HG03060 (cell line): ENCODE data around the gene TNPO3.
A peak's percentile ranks its signal among the peaks of the same experiment; 100 is the strongest.
"Not testable (repeated sequence)": the region's sequence is repeated elsewhere in the genome, so short reads cannot be mapped to it uniquely, and the experiment has no call there.

Experiments
- ATAC-seq: cut with Tn5 transposase; IDR thresholded peaks from one replicate; pipeline ENCODE4 v1.9.1; 2021; ENCODE audit warnings: low read depth, moderate number of reproducible peaks; ENCODE audit not compliant: unreplicated experiment

Gene TNPO3

GRCh38 chr7:129017933-129018538 is 36.9 kb downstream of the TNPO3 start:
- ATAC-seq, result no peak

DNA sequence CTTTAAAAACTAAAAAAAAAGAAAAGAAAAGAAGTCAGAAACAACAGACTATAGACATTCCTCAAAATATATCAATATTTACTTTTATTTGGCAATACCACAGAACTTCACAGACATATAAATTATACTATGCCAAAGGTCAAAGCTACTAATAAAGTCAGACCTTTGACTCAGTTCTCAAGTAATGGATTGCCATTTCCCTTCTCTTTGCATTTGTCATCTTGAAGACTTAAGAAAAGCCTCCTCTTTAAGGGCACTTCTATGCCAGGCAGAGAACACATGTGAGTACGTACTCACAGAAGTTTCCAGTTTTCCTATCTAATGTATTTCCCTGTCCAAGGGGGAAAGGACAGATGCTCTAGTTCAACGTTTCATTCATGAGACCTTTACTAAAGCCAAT is 37.6 kb downstream of the TNPO3 start:
- ATAC-seq, result no peak

DNA sequence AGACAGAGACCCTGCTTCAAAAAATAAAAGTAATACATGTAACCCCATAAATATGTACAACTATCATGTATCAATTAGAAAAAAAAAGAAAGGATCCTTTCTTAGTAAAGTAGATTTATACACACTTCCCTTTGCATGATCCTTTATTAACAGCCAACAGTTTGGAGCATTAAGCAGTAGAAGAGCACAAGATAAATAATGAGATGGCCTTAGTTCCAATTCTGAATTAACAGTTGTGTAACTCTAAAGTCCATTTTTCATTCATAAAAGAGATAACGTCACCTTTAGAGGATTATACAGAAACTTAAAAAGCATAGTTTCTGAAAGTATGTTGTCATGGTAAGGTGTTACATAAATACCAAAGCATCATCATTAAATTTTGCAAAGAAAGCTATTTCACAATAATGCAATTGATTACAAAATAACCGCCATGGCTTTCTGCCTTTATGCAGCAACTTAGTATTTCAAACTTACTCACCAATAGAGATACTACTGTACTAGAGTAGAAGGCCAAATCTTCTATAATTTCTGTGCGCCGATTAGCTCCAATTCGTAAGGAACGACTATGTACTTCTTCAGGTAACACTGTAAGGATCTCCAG is 40.3 kb downstream of the TNPO3 start:
- ATAC-seq, result no peak

DNA sequence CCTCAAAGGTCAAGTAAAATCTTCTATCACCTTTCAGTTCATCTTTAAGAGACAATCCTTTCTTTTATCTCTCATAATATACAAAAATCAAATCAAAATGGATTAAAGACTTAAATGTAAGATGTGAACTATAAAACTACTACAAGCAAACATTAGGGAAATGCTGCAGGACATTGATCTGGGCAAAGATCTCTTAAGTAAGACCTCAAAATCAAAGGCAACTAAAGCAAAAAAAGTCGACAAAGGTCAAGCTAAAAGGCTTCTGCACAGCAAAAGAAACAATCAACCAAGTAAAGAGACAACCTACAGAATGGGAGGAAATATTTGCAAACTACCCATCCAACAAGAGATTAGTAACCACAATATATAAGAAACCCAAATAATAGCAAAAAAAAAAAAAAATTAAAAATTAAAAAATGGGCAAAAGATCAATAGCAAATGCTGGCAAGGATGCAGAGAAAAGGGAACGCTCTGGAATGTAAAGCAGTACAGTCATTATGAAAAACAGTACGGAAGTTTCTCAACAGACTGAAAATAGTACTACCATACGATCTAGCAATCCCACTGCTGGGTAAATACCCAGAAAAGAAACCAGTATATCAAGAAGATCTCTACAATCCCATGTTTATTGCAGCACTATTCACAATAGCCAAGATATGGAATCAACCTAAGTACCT is 41.7 kb downstream of the TNPO3 start:
- ATAC-seq, result no peak

GRCh38 chr7:129012641-129013040 is 42.3 kb downstream of the TNPO3 start:
- ATAC-seq, result no peak

GRCh38 chr7:129010075-129010474 is 44.8 kb downstream of the TNPO3 start:
- no peak for ATAC-seq

- peak; percentile 57 for ATAC-seq
These were observed 45.5 kb downstream of the TNPO3 start for GRCh38 chr7:129009437-129009836.

DNA sequence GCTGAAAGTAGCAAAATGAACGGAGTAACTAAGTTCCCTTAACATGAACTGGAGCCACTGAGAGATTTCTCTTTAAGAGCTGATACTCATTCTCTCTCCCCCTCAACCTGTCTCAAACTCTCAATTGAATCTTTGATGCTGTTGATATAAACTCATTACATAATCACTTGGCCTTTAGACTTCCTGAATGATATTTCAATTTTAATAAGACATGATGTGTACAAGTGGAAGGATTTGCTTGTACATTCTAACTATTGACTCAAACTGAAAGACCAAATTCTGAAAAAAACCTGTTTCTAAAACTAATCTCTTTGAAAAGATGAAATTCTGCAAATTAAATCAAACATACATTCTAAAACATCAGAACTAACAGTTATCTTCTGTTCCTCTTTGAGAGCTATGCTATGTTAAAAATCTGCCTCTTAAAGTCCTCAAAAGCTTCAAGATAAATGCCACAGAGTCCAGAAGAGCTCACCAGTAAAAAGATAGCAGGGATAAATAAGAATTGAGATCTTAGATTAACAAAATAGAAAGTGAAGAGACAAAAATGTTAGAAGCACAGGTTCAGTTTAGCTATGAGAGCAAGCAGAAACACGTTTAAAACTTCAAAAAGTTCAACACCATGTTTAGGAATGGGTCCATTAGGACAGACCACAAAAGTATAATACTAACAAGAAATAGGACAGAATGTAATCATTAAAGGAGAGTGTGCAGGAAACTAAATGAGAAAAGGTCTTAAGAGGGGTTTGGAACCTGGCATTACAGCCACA is 46.1 kb downstream of the TNPO3 start:
- no peak for ATAC-seq

GRCh38 chr7:129007572-129007971 is 47.3 kb downstream of the TNPO3 start:
- no peak for ATAC-seq

DNA sequence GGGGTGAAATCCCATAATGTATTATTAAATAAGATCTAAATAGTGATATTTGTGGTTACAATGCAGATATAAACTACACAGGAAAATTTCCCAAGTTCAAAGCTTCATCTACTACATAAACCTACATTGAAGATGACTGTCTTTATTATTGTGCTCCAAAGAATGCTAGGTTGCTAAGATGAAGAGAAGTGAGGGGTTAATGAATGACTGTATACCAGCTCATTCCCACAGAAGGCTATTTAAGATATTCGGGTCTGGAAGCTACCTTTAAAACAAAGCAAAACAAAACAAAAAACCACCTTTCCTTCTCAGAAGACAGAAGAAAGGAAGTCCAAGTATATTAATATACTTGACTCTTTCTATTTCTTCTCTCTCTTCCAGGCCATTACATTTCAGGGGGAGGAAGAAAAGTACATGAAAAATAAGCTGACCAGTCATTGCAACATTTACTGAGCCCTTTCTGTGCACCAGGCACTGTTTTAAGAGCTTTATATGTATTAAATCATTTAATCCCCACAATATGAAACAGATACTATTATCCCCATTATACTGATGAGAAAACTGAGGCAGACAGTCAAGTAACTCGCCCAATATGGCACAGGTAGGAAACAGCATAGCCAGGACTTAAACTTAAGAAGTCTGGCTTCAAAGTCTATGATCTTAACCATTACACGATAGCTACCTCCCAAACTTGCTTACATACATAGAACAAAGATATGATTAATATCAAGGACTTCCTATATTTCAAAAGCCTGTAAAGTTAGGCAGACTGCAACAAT is 48.1 kb downstream of the TNPO3 start:
- no peak for ATAC-seq

GRCh38 chr7:129005186-129005585 is 49.7 kb downstream of the TNPO3 start:
- no peak for ATAC-seq

DNA sequence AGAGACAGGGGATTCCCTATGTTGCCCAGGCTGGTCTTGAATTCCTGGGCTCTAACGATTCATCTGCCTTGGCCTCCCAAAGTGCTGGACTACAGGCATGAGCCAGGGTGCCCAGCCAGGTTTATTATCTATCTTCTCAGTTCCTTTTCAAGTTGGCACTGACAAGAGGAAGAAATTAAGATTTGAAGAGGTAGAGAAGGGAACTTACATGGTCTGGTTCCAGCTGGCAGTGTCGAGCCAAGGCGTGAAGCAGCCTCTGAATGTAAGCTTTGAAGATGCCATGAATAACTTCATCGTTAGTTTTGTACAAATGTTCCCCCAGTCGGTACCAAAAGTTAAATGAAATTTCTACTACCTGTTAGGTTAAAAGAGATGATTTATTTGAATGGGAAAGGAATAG is 57.7 kb downstream of the TNPO3 start:
- ATAC-seq, result no peak

DNA sequence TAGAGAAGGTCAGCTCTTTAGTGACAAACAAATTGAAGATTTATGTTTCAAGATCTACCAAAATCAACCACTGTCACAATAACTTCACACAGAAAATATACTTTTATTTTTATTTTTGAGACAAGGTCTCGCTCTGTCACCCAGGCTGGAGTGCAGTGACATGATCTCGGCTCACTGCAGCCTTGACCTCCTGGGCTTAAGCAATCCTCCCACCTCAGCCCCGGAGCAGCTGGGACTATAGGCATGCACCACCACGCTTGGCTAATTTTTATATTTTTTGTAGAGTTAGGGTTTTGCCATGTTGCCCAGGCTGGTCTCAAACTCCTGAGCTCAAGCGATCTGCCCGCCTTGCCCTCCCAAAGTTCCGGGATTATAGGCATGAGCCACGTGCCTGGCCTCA is 60.4 kb downstream of the TNPO3 start:
- ATAC-seq, result not testable (repeated sequence)

DNA sequence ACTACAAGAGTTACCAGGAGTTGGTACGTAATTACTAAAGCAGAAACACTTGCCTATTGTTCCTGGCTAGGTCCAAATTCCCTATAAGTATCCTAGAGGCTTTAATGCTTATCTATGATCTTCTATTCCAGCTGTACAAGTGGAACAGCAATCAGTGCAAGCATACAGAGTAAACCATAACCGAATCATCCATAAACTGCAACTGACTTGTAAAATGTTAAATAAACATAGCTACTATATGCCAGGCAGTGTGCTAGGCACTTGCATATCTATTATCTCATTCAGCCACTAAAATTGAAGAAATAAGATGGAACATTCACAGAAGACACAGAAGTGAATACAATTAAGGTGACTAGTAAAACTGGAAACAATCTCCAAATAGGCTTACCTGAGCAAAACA is 61.5 kb downstream of the TNPO3 start:
- no peak for ATAC-seq

GRCh38 chr7:128989961-128990360 is 65.0 kb downstream of the TNPO3 start:
- ATAC-seq, result no peak

GRCh38 chr7:128988372-128988771 is 66.5 kb downstream of the TNPO3 start:
- no peak for ATAC-seq

DNA sequence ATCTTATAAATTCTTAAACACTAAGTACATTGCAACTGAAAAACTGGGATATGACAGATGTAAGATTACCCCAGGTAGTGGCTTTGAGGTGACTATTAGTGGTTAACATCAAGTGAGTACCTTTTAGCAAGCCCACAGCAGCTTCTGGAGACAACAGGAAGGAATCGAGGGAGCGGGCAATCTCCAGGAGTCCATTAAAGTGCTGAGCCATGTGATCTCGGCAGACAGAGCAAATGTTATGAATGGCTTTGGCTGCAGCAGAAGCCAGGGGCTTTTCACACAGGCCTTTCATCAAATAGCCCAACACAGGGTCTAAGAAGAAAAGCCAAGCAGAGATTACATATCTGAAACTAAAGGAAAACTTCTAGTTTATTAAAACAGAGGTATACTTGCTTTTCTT is 68.3 kb downstream of the TNPO3 start:
- ATAC-seq, result no peak

- no peak for ATAC-seq
These were observed 69.3 kb downstream of the TNPO3 start for GRCh38 chr7:128985660-128986059.

DNA sequence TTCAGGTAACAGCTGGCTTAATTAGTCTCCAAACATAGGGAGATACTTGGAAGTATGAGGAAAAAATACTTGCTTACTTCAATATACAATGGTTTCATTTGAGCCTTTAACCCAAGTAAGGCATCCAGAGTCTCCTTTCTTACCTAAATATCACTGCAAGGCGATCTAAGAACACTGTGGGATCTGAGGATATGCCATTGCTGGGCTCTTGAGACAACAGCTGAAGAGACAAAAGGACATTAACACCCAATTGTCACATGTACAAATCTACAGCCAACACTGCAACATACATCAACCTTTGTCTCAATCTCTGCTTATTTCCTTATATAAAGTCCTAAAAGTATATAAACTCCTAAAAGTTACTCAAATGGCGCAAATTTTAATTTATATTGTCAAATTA is 72.8 kb downstream of the TNPO3 start:
- no peak for ATAC-seq

DNA sequence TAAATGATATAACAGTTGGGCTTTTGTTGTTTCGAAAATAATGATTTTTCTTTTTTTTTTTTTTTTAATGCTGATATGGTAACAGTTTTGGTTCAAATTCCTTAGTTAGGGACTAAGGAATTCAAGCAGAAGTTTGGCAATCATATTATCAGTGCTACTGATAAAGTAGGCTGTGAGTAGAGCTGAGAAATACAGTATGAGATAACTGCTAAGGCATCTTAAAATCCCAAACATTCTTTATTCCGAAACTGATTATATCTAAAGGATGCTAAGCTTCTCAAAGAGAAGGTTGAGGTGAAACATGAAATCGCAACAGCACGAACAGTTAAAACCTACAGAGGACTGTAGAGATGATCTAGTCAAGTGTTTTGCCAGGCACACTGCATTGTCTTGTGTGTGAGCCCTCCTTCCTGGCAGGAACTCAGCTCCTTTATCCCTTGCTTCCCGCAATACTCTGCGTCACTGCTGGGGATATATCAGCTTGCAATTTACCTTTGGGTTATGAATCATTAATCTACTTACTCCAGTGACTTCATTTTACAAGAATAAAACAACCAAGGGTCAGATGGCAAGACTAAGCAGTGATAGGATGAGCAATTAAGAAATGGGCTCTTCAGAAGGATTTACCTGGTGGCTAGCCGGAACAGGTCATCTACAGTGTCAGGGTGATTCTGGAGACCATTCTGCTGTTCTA is 80.5 kb downstream of the TNPO3 start:
- no peak for ATAC-seq
